Amniotic stem cell (primary cell): Measurements from ENCODE around the gene IRAG1.

Experiments
- DNase-seq: peaks from one replicate; lab custom pipeline; 2025; lab: John Stamatoyannopoulos, UW

IRAG1 gene

DNA sequence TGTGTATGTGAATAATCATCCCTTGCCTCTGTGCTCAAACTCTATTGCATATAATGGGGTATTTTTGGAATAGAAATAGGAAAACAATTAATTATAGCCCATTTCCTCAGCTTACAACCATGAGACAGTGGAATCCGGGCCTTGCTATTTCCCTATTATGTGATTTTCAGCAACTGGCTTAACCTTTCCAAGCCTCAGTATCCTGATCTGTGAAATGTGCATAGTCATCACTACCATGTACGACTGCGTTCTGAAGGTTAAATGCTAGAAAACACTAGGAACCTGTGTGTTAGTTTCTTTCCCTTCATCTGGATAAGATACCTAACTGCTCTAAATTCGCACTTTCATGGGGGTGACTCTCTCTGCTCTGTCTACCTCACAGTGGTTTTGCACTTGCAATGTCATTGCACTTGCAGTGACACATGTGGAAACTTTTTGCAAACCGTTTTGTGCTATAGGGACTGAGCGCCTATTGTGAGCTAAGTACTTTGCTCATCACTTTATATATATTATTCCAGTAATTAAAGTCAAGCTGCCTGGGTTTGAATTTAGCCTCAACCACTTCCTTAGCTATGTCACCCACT lies 48.3 kb downstream of the IRAG1 start:
- DNase-seq: no peak
